Endothelial cell of hepatic sinusoid (primary cell): ENCODE results near the gene GJB3.
"Not testable (repeated sequence)": the region's sequence is repeated elsewhere in the genome, so short reads cannot be mapped to it uniquely, and the experiment has no call there.

Experiments used
- in situ Hi-C: cut with HindIII; loops from 2 replicates; pipeline ENCODE4 v1.10.0; 2017; ENCODE audit warnings: low sequenced_read_pairs

GJB3 gene

DNA sequence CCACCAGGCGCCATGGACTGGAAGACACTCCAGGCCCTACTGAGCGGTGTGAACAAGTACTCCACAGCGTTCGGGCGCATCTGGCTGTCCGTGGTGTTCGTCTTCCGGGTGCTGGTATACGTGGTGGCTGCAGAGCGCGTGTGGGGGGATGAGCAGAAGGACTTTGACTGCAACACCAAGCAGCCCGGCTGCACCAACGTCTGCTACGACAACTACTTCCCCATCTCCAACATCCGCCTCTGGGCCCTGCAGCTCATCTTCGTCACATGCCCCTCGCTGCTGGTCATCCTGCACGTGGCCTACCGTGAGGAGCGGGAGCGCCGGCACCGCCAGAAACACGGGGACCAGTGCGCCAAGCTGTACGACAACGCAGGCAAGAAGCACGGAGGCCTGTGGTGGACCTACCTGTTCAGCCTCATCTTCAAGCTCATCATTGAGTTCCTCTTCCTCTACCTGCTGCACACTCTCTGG lies 3.8 kb downstream of the GJB3 start:
- in situ Hi-C loops, result no loop called here

DNA sequence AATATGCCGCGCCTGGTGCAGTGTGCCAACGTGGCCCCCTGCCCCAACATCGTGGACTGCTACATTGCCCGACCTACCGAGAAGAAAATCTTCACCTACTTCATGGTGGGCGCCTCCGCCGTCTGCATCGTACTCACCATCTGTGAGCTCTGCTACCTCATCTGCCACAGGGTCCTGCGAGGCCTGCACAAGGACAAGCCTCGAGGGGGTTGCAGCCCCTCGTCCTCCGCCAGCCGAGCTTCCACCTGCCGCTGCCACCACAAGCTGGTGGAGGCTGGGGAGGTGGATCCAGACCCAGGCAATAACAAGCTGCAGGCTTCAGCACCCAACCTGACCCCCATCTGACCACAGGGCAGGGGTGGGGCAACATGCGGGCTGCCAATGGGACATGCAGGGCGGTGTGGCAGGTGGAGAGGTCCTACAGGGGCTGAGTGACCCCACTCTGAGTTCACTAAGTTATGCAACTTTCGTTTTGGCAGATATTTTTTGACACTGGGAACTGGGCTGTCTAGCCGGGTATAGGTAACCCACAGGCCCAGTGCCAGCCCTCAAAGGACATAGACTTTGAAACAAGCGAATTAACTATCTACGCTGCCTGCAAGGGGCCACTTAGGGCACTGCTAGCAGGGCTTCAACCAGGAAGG lies 4.3 kb downstream of the GJB3 start:
- in situ Hi-C loops, result no loop called here

DNA sequence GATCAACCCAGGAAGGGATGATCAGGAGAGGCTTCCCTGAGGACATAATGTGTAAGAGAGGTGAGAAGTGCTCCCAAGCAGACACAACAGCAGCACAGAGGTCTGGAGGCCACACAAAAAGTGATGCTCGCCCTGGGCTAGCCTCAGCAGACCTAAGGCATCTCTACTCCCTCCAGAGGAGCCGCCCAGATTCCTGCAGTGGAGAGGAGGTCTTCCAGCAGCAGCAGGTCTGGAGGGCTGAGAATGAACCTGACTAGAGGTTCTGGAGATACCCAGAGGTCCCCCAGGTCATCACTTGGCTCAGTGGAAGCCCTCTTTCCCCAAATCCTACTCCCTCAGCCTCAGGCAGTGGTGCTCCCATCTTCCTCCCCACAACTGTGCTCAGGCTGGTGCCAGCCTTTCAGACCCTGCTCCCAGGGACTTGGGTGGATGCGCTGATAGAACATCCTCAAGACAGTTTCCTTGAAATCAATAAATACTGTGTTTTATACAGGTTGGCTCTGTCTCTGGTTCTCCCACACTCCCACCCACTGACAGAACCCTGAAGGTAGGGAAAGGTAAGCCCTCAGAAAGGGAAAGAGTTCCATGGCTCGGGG lies 5.0 kb downstream of the GJB3 start:
- in situ Hi-C loops, result no loop called here

DNA sequence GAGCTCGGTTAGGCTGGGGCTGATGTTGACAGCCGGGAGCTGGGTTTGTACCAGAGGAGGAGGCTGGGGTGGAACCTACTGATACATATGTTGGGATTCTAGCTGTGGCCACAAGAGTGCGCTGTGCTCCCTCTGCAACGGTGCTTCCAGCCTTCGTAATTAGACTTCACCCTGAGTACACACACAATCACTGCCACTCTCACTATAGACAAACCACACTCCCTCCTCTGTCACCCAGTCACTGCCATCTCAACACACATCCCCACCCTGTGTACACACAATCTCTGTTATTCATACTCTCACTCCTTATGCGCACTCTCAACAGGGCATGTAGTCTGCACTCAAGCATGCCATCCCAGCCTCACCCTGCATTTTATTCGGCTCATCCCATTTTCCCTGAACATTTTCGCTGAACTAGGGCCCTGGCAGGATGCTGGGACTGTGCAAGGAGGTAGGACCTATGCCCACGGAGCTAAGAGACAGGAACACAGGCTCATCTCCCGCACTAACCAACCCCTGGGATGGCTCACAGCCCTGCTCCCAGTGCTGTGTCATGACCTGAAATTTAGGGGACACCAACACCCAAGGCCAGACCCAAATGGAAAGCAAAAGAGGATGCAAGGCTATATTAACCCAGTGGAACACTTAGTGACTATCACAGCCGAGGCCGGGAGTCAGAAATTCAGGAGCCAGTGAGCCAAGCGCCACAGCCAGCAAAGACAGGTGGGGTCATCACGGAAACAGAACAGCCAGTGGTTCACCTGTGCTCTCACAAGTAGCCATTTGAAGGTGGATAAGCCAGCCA lies 5.7 kb downstream of the GJB3 start:
- in situ Hi-C loops, result no loop called here

DNA sequence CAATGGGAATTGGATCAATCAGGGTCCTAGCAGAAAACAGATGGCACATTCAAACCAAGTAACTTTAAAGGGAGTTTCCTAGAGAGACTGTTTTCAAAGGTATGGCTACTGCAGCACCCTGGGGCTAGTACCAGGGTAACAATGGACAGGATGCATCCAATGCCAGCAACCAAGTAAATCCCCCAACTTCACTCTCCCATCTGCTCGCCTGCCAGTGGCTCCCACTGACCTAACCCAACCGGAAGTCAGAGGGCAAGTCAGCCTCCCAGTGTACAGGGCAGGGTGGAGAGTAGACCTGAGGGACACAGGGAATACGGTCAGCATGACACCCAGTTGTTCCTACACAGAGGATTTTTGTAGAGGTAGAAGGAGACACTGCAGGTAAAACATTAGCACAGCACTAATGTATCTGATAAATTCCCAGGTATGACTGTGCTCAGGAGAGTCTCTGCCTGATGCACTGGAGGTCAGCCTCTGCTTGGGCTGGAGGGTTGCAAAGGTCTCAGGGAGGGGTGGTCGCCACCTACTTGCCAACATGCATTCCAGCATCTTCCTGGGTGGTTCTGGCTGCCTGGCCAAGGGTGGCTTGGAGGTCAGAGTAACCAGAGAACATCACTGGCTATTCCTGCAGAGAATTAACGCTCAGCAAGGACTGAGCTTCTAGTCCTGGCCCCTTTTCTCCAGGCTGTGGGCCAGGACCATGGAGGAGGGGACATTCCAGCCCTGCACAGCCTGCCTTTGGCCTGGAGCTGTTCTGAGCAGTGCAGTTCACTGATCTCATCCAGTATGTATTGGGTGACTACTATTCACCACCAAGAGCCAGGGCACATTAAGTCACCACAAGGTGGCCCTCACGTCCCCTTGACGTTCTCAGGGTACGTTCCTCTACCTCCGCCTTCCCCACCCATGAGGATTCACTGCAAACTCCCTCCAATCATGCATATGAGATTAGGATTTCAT lies 6.7 kb downstream of the GJB3 start:
- in situ Hi-C loops, result no loop called here

DNA sequence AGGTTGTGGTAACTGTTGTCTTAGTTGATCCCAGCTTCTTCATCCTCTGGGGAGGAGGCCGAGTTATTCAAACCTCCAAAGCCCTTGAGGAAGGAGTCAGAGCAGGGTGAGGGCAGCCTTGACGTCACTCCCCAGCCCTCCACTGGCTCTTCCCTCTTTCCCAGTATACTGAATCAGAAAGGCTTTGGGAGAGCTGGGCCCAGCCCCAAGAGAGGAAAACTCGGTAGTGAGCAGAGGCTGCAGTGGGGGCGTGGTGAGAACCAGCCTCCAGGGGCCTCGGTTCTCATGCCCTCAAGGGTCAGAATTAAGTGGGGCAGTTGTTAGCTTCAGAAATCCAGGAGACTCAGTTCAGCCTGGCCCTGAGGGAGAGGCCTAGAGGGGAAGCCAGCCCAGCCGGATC lies 10.0 kb downstream of the GJB3 start:
- in situ Hi-C loops, result no loop called here

DNA sequence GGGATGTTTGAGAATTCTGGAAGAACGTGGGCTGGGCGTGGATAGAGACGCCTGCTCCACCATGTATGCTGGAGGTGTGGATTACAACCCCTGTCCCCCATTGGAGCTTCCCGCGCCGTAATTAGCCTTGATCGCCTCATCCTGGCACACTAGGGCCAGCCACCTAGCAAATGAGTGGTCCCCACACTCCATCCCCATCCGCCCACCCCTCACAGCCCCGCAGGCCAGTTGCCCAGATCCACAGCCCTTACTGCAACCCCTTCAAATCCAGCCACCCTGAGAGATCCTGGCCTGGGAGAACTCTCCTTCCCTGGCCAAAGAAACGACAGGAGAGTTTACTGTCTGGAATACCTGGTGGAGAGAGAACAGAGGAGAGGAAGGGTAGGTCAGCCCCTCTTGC lies 11.4 kb downstream of the GJB3 start:
- in situ Hi-C loops, result no loop called here

DNA sequence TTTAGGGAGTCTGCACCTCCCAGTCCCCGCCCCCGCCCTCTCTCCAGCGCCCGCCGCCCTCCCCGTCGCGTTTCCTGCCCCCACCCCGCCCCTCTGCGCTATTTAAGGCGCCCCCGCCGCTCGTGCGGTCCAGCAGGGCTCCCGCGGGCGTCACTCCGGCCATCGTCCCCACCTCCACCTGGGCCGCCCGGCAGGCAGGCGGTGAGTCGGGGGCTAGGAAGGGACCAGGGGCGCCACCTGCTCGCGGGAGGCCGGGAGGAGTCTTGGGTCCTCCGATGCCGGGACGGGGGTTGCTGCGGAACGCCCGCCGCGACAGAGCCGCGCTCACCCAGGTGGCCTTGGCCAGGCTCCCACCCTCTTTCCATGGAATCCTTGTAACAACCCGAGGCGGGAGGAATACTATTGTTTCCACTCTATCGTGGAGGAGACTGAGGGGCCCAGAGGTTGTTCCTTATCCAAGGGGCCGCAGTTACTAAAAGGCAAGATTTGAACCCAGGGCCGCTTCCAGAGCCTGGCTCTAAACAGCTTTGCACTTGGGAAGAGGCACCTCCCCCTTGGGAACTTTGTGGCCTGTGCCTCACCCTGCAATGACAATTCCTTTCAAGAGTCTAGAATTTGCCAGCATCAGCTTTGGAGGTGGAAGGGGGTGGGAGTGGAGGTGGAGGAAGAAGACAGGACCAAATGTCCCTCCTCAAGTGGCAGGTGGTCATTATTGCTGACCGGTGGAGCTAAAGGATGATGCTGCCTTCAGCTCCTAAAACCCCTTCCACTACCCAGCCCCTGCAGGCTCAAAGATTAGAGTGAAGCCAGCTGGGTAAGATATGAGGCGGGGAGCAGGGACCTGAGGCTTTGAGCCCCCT lies 12.1 kb downstream of the GJB3 start, which contains the start of gene GJA4:
TSS of gene GJA4 (plus strand) at position 132 of the 860 bp plus-strand sequence. CDS start 1,215 bp downstream, outside the sequence.
- in situ Hi-C loops, result no loop called here

DNA sequence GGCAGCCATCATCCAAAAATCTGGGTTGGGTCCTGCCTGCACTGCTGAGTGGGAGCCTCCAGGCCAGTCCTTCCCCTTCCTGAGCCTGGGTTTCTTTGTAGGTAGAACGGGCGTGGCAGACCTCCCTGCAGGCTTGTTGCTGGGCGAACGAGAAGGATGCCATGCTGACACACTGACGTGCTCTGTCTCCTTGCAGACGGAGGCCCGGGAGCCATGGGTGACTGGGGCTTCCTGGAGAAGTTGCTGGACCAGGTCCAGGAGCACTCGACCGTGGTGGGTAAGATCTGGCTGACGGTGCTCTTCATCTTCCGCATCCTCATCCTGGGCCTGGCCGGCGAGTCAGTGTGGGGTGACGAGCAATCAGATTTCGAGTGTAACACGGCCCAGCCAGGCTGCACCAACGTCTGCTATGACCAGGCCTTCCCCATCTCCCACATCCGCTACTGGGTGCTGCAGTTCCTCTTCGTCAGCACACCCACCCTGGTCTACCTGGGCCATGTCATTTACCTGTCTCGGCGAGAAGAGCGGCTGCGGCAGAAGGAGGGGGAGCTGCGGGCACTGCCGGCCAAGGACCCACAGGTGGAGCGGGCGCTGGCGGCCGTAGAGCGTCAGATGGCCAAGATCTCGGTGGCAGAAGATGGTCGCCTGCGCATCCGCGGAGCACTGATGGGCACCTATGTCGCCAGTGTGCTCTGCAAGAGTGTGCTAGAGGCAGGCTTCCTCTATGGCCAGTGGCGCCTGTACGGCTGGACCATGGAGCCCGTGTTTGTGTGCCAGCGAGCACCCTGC lies 13.2 kb downstream of the GJB3 start:
- in situ Hi-C loops, result no loop called here

DNA sequence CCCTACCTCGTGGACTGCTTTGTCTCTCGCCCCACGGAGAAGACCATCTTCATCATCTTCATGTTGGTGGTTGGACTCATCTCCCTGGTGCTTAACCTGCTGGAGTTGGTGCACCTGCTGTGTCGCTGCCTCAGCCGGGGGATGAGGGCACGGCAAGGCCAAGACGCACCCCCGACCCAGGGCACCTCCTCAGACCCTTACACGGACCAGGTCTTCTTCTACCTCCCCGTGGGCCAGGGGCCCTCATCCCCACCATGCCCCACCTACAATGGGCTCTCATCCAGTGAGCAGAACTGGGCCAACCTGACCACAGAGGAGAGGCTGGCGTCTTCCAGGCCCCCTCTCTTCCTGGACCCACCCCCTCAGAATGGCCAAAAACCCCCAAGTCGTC lies 13.8 kb downstream of the GJB3 start:
- in situ Hi-C loops, result no loop called here

DNA sequence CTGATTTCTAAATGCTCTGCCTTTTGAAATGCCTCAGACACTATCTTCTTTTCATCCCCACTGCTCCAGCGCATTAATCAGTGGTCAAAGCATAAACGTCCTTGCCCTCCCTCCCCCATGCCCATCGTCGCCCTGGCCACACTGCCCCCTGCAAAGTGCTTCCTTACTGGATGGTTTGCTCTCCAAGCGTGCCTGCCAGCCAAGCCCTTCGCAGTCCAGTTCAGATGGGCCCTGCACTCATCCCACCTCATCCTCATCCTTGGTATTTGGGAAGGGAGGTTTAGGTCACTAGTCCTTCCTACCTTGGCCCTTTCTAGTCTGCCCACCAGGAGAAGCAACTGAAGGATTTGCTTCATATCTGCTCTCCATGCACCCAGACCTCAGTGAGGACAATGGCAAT lies 14.9 kb downstream of the GJB3 start:
- in situ Hi-C loops, result no loop called here

DNA sequence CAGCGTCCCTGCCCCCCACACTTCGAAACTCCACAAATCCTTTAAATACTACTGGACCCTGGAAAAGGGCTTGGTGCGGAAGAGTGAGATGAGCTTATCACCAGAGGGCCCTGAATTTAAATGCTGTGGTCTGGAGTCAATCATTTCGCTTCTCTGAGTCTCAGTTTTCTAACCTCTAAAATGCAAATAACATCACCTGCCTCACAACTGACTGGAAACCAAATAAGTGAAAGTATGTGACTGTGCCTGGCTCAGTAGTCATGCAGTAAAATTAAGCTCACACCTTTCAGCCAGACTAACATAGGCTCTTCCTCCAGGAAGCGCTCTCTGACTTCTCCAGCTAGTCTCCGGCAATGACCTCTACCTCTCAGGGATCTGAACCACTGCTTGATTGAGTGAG lies 16.0 kb downstream of the GJB3 start:
- in situ Hi-C loops, result no loop called here

DNA sequence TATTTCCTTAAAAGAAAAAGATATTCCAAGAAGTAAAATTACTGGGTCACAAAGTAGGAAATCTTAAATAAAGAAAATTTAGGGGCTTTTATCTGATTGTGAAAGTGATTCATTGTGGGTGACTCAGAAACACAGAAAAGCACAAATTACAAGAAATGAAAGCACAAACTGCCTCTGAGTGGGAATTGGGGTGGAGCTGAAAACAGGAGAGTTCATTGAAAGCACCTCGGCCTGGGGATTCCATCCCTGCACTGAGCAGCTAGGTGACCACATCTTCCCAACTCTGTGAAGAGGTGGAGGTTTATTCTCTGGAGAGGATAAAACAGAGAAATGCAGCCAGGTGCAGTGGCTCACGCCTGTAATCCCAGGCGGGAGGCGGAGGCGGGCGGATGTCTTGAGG lies 19.2 kb downstream of the GJB3 start:
- in situ Hi-C loops, result no loop called here

DNA sequence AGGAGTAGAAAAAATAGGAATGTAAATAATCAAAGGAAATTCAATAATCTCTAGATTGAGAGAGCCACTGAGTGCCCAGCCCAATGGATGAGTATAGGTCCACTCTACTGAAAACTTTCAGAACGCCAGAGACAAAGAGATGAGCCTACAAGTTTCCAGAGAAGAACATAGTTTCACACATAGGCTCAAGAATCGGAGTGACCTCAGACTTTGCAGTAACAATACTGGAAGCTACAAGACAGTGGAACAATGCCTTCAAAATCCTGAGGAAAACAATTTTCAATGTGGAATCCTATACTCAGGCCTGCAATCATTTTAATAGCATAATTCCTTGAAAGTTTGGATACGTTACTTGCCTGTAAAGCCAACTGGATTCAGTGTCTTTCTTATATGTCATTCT lies 22.8 kb downstream of the GJB3 start:
- in situ Hi-C loops, result no loop called here

DNA sequence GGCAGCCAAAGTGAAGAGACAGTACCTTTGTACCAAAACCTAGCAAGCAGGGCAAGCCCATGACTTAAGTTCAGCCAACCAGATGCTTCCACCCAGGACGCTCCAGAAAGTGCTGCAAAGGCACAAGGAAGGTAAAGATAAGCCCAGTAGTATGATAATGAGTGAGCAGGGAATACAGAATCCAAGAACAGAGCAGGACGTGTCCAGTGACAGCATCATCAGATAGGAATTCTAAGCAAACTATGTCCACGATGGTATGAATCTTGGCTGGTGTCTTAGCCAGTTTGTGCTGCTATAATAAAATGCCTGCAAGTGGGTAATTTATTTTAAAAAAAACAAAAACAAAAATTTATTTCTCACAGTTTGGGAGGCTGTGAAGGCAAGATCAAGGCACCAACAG lies 25.4 kb downstream of the GJB3 start:
- in situ Hi-C loops, result no loop called here

DNA sequence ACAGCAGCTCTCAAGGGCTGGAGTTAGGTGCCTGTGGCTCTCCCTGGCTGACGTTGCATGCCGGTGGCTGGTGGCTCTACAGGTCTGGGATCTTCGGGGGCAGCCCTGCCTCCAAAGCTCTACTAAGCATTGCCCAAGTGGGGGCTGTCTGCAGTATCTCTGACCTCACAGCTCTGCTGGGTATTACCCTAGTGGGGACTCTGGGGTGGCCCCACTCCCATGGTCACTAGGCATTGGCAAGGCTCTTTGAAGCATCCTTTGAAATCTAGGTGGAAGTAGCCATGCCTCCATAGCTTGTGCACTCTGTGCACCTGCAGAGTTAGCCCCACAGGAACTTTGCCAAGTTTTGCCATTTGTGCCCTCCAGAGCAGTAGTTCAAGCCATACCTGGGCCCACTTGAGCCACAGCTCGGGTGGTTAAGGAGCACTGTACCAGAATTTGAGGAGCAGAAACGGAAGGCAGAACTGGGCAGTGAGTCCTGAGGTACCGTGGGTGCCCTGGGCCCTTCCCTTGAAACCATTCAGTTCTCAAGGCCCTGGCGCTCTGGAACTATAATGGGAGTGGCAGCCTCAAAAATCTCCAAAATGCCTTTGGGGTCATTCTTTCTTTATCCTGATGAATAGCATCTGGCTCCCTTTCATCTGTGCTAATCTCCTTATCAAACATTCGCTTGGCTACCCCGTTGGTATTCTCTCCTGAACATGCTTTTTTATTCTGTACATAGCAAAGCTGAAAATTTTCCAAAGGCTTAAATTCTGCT lies 27.2 kb downstream of the GJB3 start:
- in situ Hi-C loops, result no loop called here

DNA sequence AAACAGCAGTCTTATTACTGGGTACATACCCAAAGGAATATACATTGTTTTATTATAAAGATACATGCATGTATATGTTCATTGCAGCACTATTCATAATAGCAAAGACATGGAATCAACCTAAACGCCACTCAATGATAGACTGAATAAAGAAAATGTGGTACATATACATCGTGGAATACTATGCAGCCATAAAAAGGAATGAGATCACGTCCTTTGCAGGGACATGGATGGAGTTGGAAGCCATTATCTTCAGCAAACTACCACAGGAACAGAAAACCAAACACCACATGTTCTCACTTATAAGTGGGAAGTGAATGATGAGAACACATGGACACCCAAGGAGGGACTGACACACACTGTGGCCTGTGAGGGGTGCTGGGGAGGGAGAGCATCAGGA lies 29.8 kb downstream of the GJB3 start:
- in situ Hi-C loops, result not testable (repeated sequence)

DNA sequence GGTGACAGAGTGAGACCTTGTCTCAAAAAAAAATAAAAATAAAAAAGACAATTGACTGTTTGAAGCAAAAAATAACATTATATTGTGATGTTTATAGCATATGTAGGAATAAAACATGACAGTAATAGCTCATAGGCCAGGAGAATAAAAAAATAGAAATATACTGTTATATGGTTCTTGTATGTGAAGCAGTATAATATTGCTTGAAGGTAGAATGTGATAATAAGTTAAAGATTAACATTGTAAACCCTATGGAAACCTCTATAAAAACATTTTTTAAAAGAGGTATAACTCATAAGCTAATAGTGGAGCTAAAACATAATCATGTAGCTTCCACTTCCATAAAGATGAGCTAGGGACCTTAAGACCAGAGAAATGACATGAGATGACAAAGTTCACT lies 35.3 kb downstream of the GJB3 start:
- in situ Hi-C loops, result no loop called here
